HepG2 (cell line): ENCODE measurements around the gene CFAP73. TPM values are rescaled to one million over a fixed set of nuclear protein-coding genes. Genes with fewer than 3 reads are reported as not detected.

Experiments
- ARID4A ChIP-seq: sonication (generic); formaldehyde crosslinking; IDR thresholded peaks from 2 replicates; pipeline ENCODE4 v1.5.0; 2020; ENCODE audit warnings: mild to moderate bottlenecking, missing genetic modification reagents, borderline replicate concordance
- BHLHE40 ChIP-seq: IDR thresholded peaks from 2 replicates; pipeline ENCODE4 v1.6.1; 2011; ENCODE audit warnings: low read length, improper control_type of control experiment
- FOXM1 ChIP-seq: sonication (generic); formaldehyde crosslinking; IDR thresholded peaks from 2 replicates; pipeline ENCODE4 v1.5.0; 2020; ENCODE audit warnings: missing genetic modification reagents
- HES4 ChIP-seq: sonication (generic); formaldehyde crosslinking; IDR thresholded peaks from 2 replicates; pipeline ENCODE4 v1.9.0; 2021; ENCODE audit warnings: mild to moderate bottlenecking, missing genetic modification reagents, borderline replicate concordance
- MEIS2 ChIP-seq: sonication (generic); formaldehyde crosslinking; IDR thresholded peaks from 2 replicates; pipeline ENCODE4 v1.9.0; 2021; ENCODE audit warnings: mild to moderate bottlenecking, missing genetic modification reagents
- NCOA1 ChIP-seq: sonication (generic); formaldehyde crosslinking; IDR thresholded peaks from 2 replicates; pipeline ENCODE4 v1.9.0; 2021; ENCODE audit warnings: missing genetic modification reagents
- RXRB ChIP-seq: IDR thresholded peaks from 2 replicates; pipeline ENCODE4 v1.6.1; 2016; ENCODE audit warnings: borderline replicate concordance, missing genetic modification reagents, missing compliant biosample characterization
- SRSF9 ChIP-seq: fragments of 200-400 bp; formaldehyde crosslinking; IDR thresholded peaks from 2 replicates; pipeline ENCODE4 v1.6.1; 2018; ENCODE audit warnings: borderline replicate concordance, mild to moderate bottlenecking, low read depth, low read length; ENCODE audit not compliant: insufficient read depth, poor library complexity, severe bottlenecking
- ZNF768 ChIP-seq: sonication (generic); formaldehyde crosslinking; IDR thresholded peaks from 2 replicates; pipeline ENCODE4 v1.4.0; 2020; ENCODE audit warnings: missing genetic modification reagents
- polyA plus RNA-seq, 8 experiments: library from polyadenylated mRNA; depleted of rRNA in 3 of 8; stranded (reverse) in 7 of 8; unstranded in 1 of 8; fragments of >200 nt; fragmentation: Illumina TruSeq in 4 of 8; extraction: Trizol in 4 of 8; gene quantifications; 2 replicates each; pipeline versions ENCODE4 v1.2.1 to v1.2.3, GENCODE V29; 2011 to 2016; ENCODE audit warnings: low read depth in 4 of 8, missing spikeins in 1 of 8, mixed read lengths in 1 of 8; ENCODE audit not compliant: insufficient read depth in 1 of 8
- total RNA-seq, 5 experiments: library from RNA; depleted of rRNA; stranded (reverse); fragments of >200 nt; fragmentation: Illumina TruSeq; extraction: Trizol; gene quantifications; 2 replicates each; pipeline ENCODE4 v1.2.3, GENCODE V29; 2016; ENCODE audit warnings: low read depth in 1 of 5
- TF ChIP-seq, protein P1 (sequence below): sonication (generic); formaldehyde crosslinking; IDR thresholded peaks from 2 replicates; pipeline ENCODE4 v1.4.0; 2020; ENCODE audit warnings: missing genetic modification reagents
- TF ChIP-seq, protein P2 (sequence below): IDR thresholded peaks from 2 replicates; pipeline ENCODE4 v1.6.1; 2016; ENCODE audit warnings: low read depth, control low read depth
- TF ChIP-seq, protein P3 (sequence below): IDR thresholded peaks from 2 replicates; pipeline ENCODE4 v1.6.1; 2016
- TF ChIP-seq, protein P4 (sequence below): IDR thresholded peaks from 2 replicates; pipeline ENCODE4 v1.6.1; 2016; ENCODE audit warnings: missing compliant biosample characterization, missing genetic modification reagents, borderline replicate concordance

CFAP73 gene
- total and polyA plus RNA-seq, 2 of the 13 experiments (the other 11 are each of a cell fraction or from before 2014, with no cell fraction given): not detected

DNA sequence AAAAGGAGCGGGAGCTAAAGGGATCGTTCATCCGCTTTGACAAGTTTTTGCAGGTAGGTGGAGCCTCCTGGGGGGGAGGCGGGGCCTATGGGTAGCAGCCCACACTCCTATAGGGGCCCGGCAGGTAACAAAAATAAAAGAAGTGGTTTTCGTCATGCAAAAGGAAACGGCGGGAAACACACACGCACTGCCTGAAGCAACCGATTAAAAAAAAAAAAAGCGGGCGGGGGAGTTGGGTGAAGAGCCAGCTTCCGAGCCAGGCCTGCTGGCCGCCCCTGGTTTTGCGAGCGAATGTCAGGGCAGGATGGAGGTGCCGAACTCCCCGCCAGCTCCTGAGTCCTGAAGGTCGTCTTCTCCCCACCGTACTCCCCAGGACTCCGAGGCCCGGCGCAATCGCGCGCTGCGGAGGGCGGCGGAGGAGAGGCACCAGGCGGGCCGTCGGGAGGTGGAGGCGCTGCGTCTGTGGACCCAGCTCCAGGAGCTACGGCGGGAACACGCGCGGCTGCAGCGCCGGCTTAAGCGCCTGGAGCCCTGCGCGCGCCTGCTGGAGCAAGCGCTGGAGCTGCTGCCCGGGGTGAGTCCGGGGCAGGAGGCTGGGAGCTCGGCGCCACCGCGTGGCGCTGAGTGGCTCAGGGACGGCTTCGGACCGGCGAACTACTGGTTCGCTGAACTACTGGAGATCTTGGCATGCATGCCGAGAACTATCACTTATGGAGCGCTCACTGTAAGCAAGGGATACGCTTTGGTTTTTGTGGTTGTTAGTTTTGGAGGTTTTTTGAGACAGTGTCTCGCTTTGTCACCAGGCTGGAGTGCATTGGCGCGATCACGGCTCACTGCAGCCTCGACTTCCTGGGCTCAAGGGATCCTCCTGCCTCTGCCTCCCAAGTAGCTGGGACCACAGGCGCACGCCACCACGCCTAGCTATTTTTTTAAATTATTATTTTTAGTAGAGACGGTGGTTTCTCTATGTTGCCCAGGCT lies 3.6 kb downstream of the CFAP73 start (continued):
- TF ChIP-seq, protein P1, sequence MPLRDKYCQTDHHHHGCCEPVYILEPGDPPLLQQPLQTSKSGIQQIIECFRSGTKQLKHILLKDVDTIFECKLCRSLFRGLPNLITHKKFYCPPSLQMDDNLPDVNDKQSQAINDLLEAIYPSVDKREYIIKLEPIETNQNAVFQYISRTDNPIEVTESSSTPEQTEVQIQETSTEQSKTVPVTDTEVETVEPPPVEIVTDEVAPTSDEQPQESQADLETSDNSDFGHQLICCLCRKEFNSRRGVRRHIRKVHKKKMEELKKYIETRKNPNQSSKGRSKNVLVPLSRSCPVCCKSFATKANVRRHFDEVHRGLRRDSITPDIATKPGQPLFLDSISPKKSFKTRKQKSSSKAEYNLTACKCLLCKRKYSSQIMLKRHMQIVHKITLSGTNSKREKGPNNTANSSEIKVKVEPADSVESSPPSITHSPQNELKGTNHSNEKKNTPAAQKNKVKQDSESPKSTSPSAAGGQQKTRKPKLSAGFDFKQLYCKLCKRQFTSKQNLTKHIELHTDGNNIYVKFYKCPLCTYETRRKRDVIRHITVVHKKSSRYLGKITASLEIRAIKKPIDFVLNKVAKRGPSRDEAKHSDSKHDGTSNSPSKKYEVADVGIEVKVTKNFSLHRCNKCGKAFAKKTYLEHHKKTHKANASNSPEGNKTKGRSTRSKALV (CRISPR knock-in tag): peak; percentile 100
- TF ChIP-seq FOXM1 (CRISPR knock-in tag) (no peak), SRSF9 (no peak), MEIS2 (0 out of 2 replicates have a peak, but pooled peaks have one; percentile 16), RXRB (CRISPR knock-in tag) (peak; percentile 19; the same call in 1 of the 2 replicates), NCOA1 (CRISPR knock-in tag) (no peak), ARID4A (CRISPR knock-in tag) (peak; percentile 40; the same call in 1 of the 2 replicates), ZNF768 (CRISPR knock-in tag) (peak; percentile 57; the same call in 1 of the 2 replicates), BHLHE40 (no peak), HES4 (CRISPR knock-in tag) (no peak)
- TF ChIP-seq, protein P2, sequence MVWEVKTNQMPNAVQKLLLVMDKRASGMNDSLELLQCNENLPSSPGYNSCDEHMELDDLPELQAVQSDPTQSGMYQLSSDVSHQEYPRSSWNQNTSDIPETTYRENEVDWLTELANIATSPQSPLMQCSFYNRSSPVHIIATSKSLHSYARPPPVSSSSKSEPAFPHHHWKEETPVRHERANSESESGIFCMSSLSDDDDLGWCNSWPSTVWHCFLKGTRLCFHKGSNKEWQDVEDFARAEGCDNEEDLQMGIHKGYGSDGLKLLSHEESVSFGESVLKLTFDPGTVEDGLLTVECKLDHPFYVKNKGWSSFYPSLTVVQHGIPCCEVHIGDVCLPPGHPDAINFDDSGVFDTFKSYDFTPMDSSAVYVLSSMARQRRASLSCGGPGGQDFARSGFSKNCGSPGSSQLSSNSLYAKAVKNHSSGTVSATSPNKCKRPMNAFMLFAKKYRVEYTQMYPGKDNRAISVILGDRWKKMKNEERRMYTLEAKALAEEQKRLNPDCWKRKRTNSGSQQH (CRISPR knock-in tag): no peak
- TF ChIP-seq, protein P3, sequence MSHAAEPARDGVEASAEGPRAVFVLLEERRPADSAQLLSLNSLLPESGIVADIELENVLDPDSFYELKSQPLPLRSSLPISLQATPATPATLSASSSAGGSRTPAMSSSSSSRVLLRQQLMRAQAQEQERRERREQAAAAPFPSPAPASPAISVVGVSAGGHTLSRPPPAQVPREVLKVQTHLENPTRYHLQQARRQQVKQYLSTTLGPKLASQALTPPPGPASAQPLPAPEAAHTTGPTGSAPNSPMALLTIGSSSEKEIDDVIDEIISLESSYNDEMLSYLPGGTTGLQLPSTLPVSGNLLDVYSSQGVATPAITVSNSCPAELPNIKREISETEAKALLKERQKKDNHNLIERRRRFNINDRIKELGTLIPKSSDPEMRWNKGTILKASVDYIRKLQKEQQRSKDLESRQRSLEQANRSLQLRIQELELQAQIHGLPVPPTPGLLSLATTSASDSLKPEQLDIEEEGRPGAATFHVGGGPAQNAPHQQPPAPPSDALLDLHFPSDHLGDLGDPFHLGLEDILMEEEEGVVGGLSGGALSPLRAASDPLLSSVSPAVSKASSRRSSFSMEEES: no peak
- TF ChIP-seq, protein P4, sequence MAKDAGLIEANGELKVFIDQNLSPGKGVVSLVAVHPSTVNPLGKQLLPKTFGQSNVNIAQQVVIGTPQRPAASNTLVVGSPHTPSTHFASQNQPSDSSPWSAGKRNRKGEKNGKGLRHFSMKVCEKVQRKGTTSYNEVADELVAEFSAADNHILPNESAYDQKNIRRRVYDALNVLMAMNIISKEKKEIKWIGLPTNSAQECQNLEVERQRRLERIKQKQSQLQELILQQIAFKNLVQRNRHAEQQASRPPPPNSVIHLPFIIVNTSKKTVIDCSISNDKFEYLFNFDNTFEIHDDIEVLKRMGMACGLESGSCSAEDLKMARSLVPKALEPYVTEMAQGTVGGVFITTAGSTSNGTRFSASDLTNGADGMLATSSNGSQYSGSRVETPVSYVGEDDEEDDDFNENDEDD (CRISPR knock-in tag): peak; percentile 30; the same call in 1 of the 2 replicates
